HepG2 (cell line): ENCODE results near the gene LRRC3. TPM values are rescaled to one million over a fixed set of nuclear protein-coding genes. Genes with fewer than 3 reads are reported as not detected.

Experiments used
- DR1 ChIP-seq: sonication (generic); formaldehyde crosslinking; IDR thresholded peaks from 2 replicates; pipeline ENCODE4 v1.8.0; 2021; ENCODE audit warnings: mild to moderate bottlenecking, missing genetic modification reagents, inconsistent platforms
- ETS1 ChIP-seq: sonication (generic); formaldehyde crosslinking; IDR thresholded peaks from 2 replicates; pipeline ENCODE4 v1.4.0; 2020; ENCODE audit warnings: missing genetic modification reagents
- HHEX ChIP-seq: IDR thresholded peaks from 2 replicates; pipeline ENCODE4 v1.6.1; 2016; ENCODE audit warnings: control low read depth
- HMGXB3 ChIP-seq: sonication (generic); formaldehyde crosslinking; IDR thresholded peaks from 2 replicates; pipeline ENCODE4 v1.4.0; 2020; ENCODE audit warnings: missing genetic modification reagents, borderline replicate concordance
- HOXA3 ChIP-seq: sonication (generic); formaldehyde crosslinking; IDR thresholded peaks from 2 replicates; pipeline ENCODE4 v1.5.0; 2020; ENCODE audit warnings: missing genetic modification reagents
- KLF11 ChIP-seq: IDR thresholded peaks from 2 replicates; pipeline ENCODE4 v1.6.1; 2016; ENCODE audit warnings: missing compliant biosample characterization
- MAFG ChIP-seq: sonication (generic); formaldehyde crosslinking; IDR thresholded peaks from 2 replicates; pipeline ENCODE4 v1.5.1; 2020; ENCODE audit warnings: mild to moderate bottlenecking, missing genetic modification reagents
- MYPOP ChIP-seq: sonication (generic); formaldehyde crosslinking; IDR thresholded peaks from 2 replicates; pipeline ENCODE4 v1.8.1; 2023; ENCODE audit warnings: mild to moderate bottlenecking, moderate library complexity, missing genetic modification reagents
- NFE2L2 ChIP-seq: fragments of 150-350 bp; IDR thresholded peaks from 2 replicates; pipeline ENCODE4 v1.6.1; 2014; ENCODE audit warnings: low read length
- SALL2 ChIP-seq: sonication (generic); formaldehyde crosslinking; IDR thresholded peaks from 2 replicates; pipeline ENCODE4 v1.8.1; 2023; ENCODE audit warnings: mild to moderate bottlenecking, missing genetic modification reagents, inconsistent platforms
- ZBTB25 ChIP-seq: IDR thresholded peaks from 2 replicates; pipeline ENCODE4 v1.6.1; 2018; ENCODE audit warnings: missing genetic modification reagents
- ZFP36 ChIP-seq: fragments of 150-350 bp; IDR thresholded peaks from 2 replicates; pipeline ENCODE4 v1.6.1; 2018; ENCODE audit warnings: borderline replicate concordance, low read length, low read depth; ENCODE audit not compliant: partially characterized antibody
- ZFP90 ChIP-seq: sonication (generic); formaldehyde crosslinking; IDR thresholded peaks from 2 replicates; pipeline ENCODE4 v1.8.0; 2022; ENCODE audit warnings: missing genetic modification reagents, mild to moderate bottlenecking, inconsistent platforms, borderline replicate concordance
- ZMYM4 ChIP-seq: sonication (generic); formaldehyde crosslinking; IDR thresholded peaks from 2 replicates; pipeline ENCODE4 v1.8.1; 2023; ENCODE audit warnings: mild to moderate bottlenecking, missing genetic modification reagents
- ZNF232 ChIP-seq: sonication (generic); formaldehyde crosslinking; IDR thresholded peaks from 2 replicates; pipeline ENCODE4 v1.4.0; 2020; ENCODE audit warnings: missing genetic modification reagents, borderline replicate concordance
- ZNF34 ChIP-seq: sonication (generic); formaldehyde crosslinking; IDR thresholded peaks from 2 replicates; pipeline ENCODE4 v1.4.0; 2020; ENCODE audit warnings: mild to moderate bottlenecking, missing genetic modification reagents, borderline replicate concordance
- ZNF713 ChIP-seq: sonication (generic); formaldehyde crosslinking; IDR thresholded peaks from 2 replicates; pipeline ENCODE4 v1.4.0; 2020; ENCODE audit warnings: mild to moderate bottlenecking, missing genetic modification reagents
- ZNF781 ChIP-seq: sonication (generic); formaldehyde crosslinking; IDR thresholded peaks from 2 replicates; pipeline ENCODE4 v1.5.1; 2020; ENCODE audit warnings: borderline replicate concordance, mild to moderate bottlenecking, missing genetic modification reagents; ENCODE audit errors: not compliant biosample characterization
- ZNF782 ChIP-seq: sonication (generic); formaldehyde crosslinking; IDR thresholded peaks from 2 replicates; pipeline ENCODE4 v1.4.0; 2020; ENCODE audit warnings: missing genetic modification reagents, mild to moderate bottlenecking, borderline replicate concordance
- polyA plus RNA-seq, 8 experiments: library from polyadenylated mRNA; depleted of rRNA in 3 of 8; stranded (reverse) in 7 of 8; unstranded in 1 of 8; fragments of >200 nt; fragmentation: Illumina TruSeq in 4 of 8; extraction: Trizol in 4 of 8; gene quantifications; 2 replicates each; pipeline versions ENCODE4 v1.2.1 to v1.2.3, GENCODE V29; 2011 to 2016; ENCODE audit warnings: low read depth in 4 of 8, missing spikeins in 1 of 8, mixed read lengths in 1 of 8; ENCODE audit not compliant: insufficient read depth in 1 of 8
- total RNA-seq, 5 experiments: library from RNA; depleted of rRNA; stranded (reverse); fragments of >200 nt; fragmentation: Illumina TruSeq; extraction: Trizol; gene quantifications; 2 replicates each; pipeline ENCODE4 v1.2.3, GENCODE V29; 2016; ENCODE audit warnings: low read depth in 1 of 5

Gene LRRC3
- total and polyA plus RNA-seq, 2 of the 13 experiments (the other 11 are each of a cell fraction or from before 2014, with no cell fraction given), result 4.8 to 16.5 TPM

- TF ChIP-seq ZFP90 (peak; percentile 72; the same call in 1 of the 2 replicates), NFE2L2 (no peak), MAFG (CRISPR knock-in tag) (0 out of 2 replicates have a peak, but pooled peaks have one; percentile 15), ETS1 (no peak), SALL2 (CRISPR knock-in tag) (peak; percentile 40), DR1 (peak; percentile 70), KLF11 (no peak), ZFP36 (no peak), HOXA3 (peak; percentile 34; the same call in 1 of the 2 replicates), ZNF782 (CRISPR knock-in tag) (no peak), ZNF713 (no peak), HHEX (no peak), MYPOP (no peak), ZBTB25 (CRISPR knock-in tag) (no peak), ZNF34 (CRISPR knock-in tag) (no peak), HMGXB3 (no peak; the same call in 1 of the 2 replicates), ZNF781 (CRISPR knock-in tag) (peak; percentile 36), ZNF232 (CRISPR knock-in tag) (peak; percentile 43; the same call in 1 of the 2 replicates), ZMYM4 (CRISPR knock-in tag) (no peak; the same call in 1 of the 2 replicates)
Measured at GRCh38 chr21:44506279-44507255, 51.3 kb downstream of the LRRC3 start (continued).
